Hepatocyte (in vitro differentiated cells): ENCODE results near the gene PHF23. TPM values are rescaled to one million over a fixed set of nuclear protein-coding genes. Genes with fewer than 3 reads are reported as not detected.

ENCODE experiments used
- DNase-seq: peaks from one replicate; pipeline ENCODE4 v3.0.0-alpha.2; 2016; ENCODE audit warnings: low spot score
- H2AFZ ChIP-seq: fragments of 200-600 bp; sonication (generic); 2 replicates; pipeline ENCODE4 v1.6.0; 2016; ENCODE audit warnings: antibody characterized with exemption, mild to moderate bottlenecking
- H3K27ac ChIP-seq: fragments of 200-600 bp; sonication (generic); 2 replicates; pipeline ENCODE4 v1.5.1; 2016; ENCODE audit warnings: mild to moderate bottlenecking
- H3K27me3 ChIP-seq: fragments of 200-600 bp; sonication (generic); 2 replicates; pipeline ENCODE4 v1.6.1; 2016
- H3K36me3 ChIP-seq: fragments of 200-600 bp; sonication (generic); replicated peaks from 2 replicates; pipeline ENCODE4 v1.5.1; 2016; ENCODE audit warnings: low read depth; ENCODE audit not compliant: insufficient read depth
- H3K4me1 ChIP-seq: fragments of 200-600 bp; sonication (generic); 2 replicates; pipeline ENCODE4 v1.5.1; 2016; ENCODE audit warnings: mild to moderate bottlenecking, moderate library complexity; ENCODE audit not compliant: insufficient read depth
- H3K4me2 ChIP-seq: fragments of 200-600 bp; sonication (generic); 2 replicates; pipeline ENCODE4 v1.6.0; 2016
- H3K4me3 ChIP-seq: fragments of 200-600 bp; sonication (generic); 2 replicates; pipeline ENCODE4 v1.5.1; 2016; ENCODE audit warnings: mild to moderate bottlenecking
- H3K79me2 ChIP-seq: fragments of 200-600 bp; sonication (generic); 2 replicates; pipeline ENCODE4 v1.6.0; 2017; ENCODE audit warnings: mild to moderate bottlenecking
- H3K9me2 ChIP-seq: fragments of 200-600 bp; sonication (generic); replicated peaks from 2 replicates; pipeline ENCODE4 v1.6.0; 2017; ENCODE audit warnings: mild to moderate bottlenecking; ENCODE audit not compliant: insufficient read depth
- H3K9me3 ChIP-seq: fragments of 200-600 bp; sonication (generic); 2 replicates; pipeline ENCODE4 v1.5.1; 2016; ENCODE audit warnings: low read depth, mild to moderate bottlenecking
- H4K20me1 ChIP-seq: fragments of 200-600 bp; sonication (generic); 2 replicates; pipeline ENCODE4 v1.6.0; 2016; ENCODE audit warnings: mild to moderate bottlenecking; ENCODE audit not compliant: insufficient read depth, poor library complexity, severe bottlenecking
- EZH2 ChIP-seq: fragments of 200-600 bp; sonication (generic); IDR thresholded peaks from 2 replicates; pipeline ENCODE4 v1.6.1; 2016; ENCODE audit warnings: antibody characterized with exemption, mild to moderate bottlenecking, borderline replicate concordance
- EZH2phosphoT487 ChIP-seq: fragments of 200-600 bp; sonication (generic); IDR thresholded peaks from one replicate; pipeline ENCODE4 v1.6.1; 2018; ENCODE audit warnings: antibody characterized with exemption, mild to moderate bottlenecking, low read depth, moderate library complexity; ENCODE audit not compliant: unreplicated experiment, severe bottlenecking
- WGBS: methylation state at CpG from one replicate; pipeline ENCODE4 v1.1.6; 2016; ENCODE audit warnings: low lambda C conversion rate; ENCODE audit errors: missing lambda C conversion rate; 5-methylcytosine and 5-hydroxymethylcytosine counted together
- polyA plus RNA-seq: library from polyadenylated mRNA; unstranded; fragments of >200 nt; fragmentation: Nextera tagmentation; extraction: Ambion mirVana; gene quantifications from 2 replicates; pipeline ENCODE4 v1.2.1, GENCODE V29; 2016
- total RNA-seq: library from RNA; depleted of rRNA; stranded (reverse); fragments of >200 nt; gene quantifications from 2 replicates; pipeline ENCODE4 v1.2.3, GENCODE V29; 2014
- TF ChIP-seq, protein P1 (sequence below): fragments of 200-600 bp; sonication (generic); IDR thresholded peaks from 2 replicates; pipeline ENCODE4 v1.5.1; 2016; ENCODE audit warnings: antibody characterized with exemption, mild to moderate bottlenecking; ENCODE audit not compliant: poor library complexity

The PHF23 gene
- total and polyA plus RNA-seq, 2 experiments from 2014 or later, result 53.9 to 78.6 TPM

DNA sequence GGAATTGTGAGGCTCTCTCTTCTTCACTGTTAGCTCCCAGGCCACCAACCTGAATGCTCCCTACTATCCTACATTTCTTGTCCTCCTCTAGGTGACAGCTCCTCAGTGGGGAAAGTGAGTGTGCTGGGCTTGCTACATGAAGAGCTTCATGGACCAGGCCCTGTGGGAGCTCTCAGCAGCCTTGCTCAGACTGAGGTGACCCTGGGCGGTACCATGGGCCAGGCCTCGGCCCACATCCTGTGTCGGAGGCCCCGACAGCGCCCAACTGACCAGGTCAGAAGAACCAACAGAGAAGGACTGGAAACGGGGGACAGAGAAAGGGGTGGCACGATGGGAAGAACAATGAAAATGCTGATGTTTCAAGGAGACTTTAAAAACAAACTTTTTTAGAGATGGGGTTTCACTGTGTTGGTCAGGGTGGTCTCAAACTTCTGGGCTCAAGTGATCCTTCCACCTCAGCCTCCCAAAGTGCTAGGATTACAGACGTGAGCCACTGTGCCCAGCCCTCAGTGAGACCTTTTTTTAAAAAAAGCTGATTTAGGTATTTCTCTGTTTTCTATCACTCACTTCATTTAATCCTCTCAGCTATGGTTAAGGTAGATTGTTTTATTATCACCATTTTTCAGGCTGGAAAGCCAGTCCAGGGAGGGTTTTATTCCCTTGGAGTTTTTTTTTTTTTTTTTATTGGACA lies 17.7 kb upstream of the PHF23 start:
- Histone ChIP-seq H3K4me3 (no peak overlapping the region), H3K27me3 (peaks cover 3% of the 10 kb centered on the region), H3K9me2 (no peaks in the 10 kb centered on the region), H3K79me2 (peaks cover 74% of the 10 kb centered on the region), H3K4me1 (peaks cover 29% of the 10 kb centered on the region), H3K36me3 (no peaks in the 10 kb centered on the region), H3K27ac (peak overlapping the region; percentile 94), H4K20me1 (no peaks in the 10 kb centered on the region), H3K4me2 (no peak overlapping the region), H3K9me3 (no peaks in the 10 kb centered on the region), H2AFZ (no peak overlapping the region)
- TF ChIP-seq, protein P1, sequence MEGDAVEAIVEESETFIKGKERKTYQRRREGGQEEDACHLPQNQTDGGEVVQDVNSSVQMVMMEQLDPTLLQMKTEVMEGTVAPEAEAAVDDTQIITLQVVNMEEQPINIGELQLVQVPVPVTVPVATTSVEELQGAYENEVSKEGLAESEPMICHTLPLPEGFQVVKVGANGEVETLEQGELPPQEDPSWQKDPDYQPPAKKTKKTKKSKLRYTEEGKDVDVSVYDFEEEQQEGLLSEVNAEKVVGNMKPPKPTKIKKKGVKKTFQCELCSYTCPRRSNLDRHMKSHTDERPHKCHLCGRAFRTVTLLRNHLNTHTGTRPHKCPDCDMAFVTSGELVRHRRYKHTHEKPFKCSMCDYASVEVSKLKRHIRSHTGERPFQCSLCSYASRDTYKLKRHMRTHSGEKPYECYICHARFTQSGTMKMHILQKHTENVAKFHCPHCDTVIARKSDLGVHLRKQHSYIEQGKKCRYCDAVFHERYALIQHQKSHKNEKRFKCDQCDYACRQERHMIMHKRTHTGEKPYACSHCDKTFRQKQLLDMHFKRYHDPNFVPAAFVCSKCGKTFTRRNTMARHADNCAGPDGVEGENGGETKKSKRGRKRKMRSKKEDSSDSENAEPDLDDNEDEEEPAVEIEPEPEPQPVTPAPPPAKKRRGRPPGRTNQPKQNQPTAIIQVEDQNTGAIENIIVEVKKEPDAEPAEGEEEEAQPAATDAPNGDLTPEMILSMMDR, result no peak
- TF ChIP-seq EZH2phosphoT487, result no peak
- TF ChIP-seq EZH2, result no peak
- no peak for DNase-seq
- WGBS, result 97% methylated on average over 8 of the region's 8 CpGs

DNA sequence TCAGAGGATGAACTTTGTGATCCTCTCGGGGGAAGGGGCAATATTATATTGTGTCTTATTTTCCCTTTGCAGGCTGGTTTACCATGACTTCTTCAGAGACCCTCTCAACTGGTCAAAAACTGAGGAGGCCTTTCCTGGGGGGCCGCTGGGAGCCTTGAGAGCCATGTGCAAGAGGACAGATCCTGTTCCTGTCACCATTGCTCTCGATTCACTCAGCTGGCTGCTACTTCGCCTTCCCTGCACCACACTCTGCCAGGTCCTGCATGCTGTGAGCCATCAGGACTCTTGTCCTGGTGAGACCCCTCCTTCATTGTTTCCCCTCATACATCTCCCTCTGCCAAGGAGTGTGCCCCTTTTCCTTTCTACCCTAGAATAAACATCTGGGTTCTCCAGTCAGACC lies 15.3 kb upstream of the PHF23 start:
- TF ChIP-seq, protein P1, result no peak
- TF ChIP-seq EZH2phosphoT487 (no peak), EZH2 (no peak)
- Histone ChIP-seq H3K9me2 (no peaks in the 10 kb centered on the region), H3K36me3 (no peaks in the 10 kb centered on the region), H3K79me2 (peaks cover 71% of the 10 kb centered on the region), H3K27me3 (no peaks in the 10 kb centered on the region), H3K4me2 (no peak overlapping the region), H3K4me1 (peaks cover 24% of the 10 kb centered on the region), H3K9me3 (no peaks in the 10 kb centered on the region), H2AFZ (no peak overlapping the region), H4K20me1 (no peaks in the 10 kb centered on the region), H3K27ac (no peak overlapping the region), H3K4me3 (no peak overlapping the region)
- DNase-seq, result peak; percentile 5
- WGBS, result 94% methylated on average over 4 of the region's 4 CpGs

DNA sequence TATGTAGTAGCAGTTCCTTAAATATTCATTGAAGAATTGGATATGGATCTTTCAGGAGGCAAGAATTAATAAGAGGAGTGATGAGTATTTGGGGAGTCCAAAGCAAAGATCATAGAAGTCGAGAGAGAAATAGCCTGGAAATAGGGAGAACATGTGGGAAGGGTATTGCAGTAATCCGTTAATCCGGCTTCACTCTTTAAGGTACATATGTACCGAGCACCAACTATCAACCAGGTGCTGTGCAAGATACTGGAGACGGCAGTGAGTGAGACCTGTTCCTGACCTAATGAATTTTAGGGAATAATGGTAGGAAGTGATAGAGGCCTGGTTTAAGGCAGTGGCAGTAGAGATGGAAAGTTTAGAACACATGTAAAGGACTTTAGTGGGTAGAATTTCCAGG lies 13.8 kb upstream of the PHF23 start:
- 75% methylated on average over 5 of the region's 5 CpGs for WGBS
- Histone ChIP-seq H3K4me3 (peak overlapping the region; percentile 65), H2AFZ (peak overlapping the region; percentile 79), H3K4me1 (peaks cover 21% of the 10 kb centered on the region), H3K9me3 (no peaks in the 10 kb centered on the region), H3K27ac (peak overlapping the region; percentile 98), H3K36me3 (no peaks in the 10 kb centered on the region), H4K20me1 (peaks cover 7% of the 10 kb centered on the region), H3K4me2 (peak overlapping the region; percentile 92), H3K79me2 (peaks cover 84% of the 10 kb centered on the region), H3K9me2 (no peaks in the 10 kb centered on the region), H3K27me3 (no peaks in the 10 kb centered on the region)
- no peak for DNase-seq
- TF ChIP-seq EZH2phosphoT487 (no peak), EZH2 (no peak)
- TF ChIP-seq, protein P1, result no peak
